ENCODE results near the gene ANKRD28.
"Not testable (repeated sequence)": the region's sequence is repeated elsewhere in the genome, so short reads cannot be mapped to it uniquely, and the experiment has no call there.

The ANKRD28 gene

GRCh38 chr3:15797642-15798303 is at the start of gene ANKRD28:
ANKRD28 (minus strand) TSS chr3:15797979; CDS start chr3:15796521, 1,458 bp downstream.
- peak; percentile 41 for TF ChIP-seq CTCF (conservative IDR thresholded peaks at IDR 0.05; ENCODE audit: low read length)
- H3K4me3 ChIP-seq (ENCODE audit: low read length), result peak within 1 kb of the TSS; percentile 79
- peak; percentile 98 for DNase-seq (ENCODE audit: low read depth)

GRCh38 chr3:15847239-15847638 is 49.5 kb upstream of the ANKRD28 start:
- H3K4me3 ChIP-seq (ENCODE audit: low read length), result no peak overlapping the region
- no peak for TF ChIP-seq CTCF (conservative IDR thresholded peaks at IDR 0.05; ENCODE audit: low read length)
- no peak for DNase-seq (ENCODE audit: low read depth)

- no peak for TF ChIP-seq CTCF (conservative IDR thresholded peaks at IDR 0.05; ENCODE audit: low read length)
- no peak overlapping the region for H3K4me3 ChIP-seq (ENCODE audit: low read length)
- no peak for DNase-seq (ENCODE audit: low read depth)
Observed at GRCh38 chr3:15846606-15847005, 48.8 kb upstream of the ANKRD28 start.

- no peak for TF ChIP-seq CTCF (conservative IDR thresholded peaks at IDR 0.05; ENCODE audit: low read length)
- no peak overlapping the region for H3K4me3 ChIP-seq (ENCODE audit: low read length)
- no peak for DNase-seq (ENCODE audit: low read depth)
Observed at GRCh38 chr3:15845475-15845874, 47.7 kb upstream of the ANKRD28 start.

GRCh38 chr3:15844889-15845288 is 47.1 kb upstream of the ANKRD28 start:
- DNase-seq (ENCODE audit: low read depth), result no peak
- no peak for TF ChIP-seq CTCF (conservative IDR thresholded peaks at IDR 0.05; ENCODE audit: low read length)
- H3K4me3 ChIP-seq (ENCODE audit: low read length), result no peak overlapping the region

- not testable (repeated sequence) for DNase-seq (ENCODE audit: low read depth); H3K4me3 ChIP-seq (ENCODE audit: low read length)
Observed at GRCh38 chr3:15841091-15841973, 43.6 kb upstream of the ANKRD28 start.

- no peak for TF ChIP-seq CTCF (conservative IDR thresholded peaks at IDR 0.05; ENCODE audit: low read length)
- DNase-seq (ENCODE audit: low read depth), result no peak
- H3K4me3 ChIP-seq (ENCODE audit: low read length), result no peak overlapping the region
Observed at GRCh38 chr3:15839568-15839967, 41.8 kb upstream of the ANKRD28 start.

Data from AG10803 (cell line).